ENCODE measurements around the gene FAM227B.

- TF ChIP-seq CTCF (IDR thresholded peaks at IDR 0.05), result no peak
- TF ChIP-seq POLR2A (IDR thresholded peaks at IDR 0.05), result no peak
- no peak for TF ChIP-seq POLR2AphosphoS5 (IDR thresholded peaks at IDR 0.05)
Measured at GRCh38 chr15:49646891-49647290, 26.3 kb upstream of the FAM227B start.
